Mesenchymal stem cell (in vitro differentiated cells and primary cell): ENCODE results near the gene ARPC5.

Experiments used
- DNase-seq: peaks from one replicate; pipeline ENCODE4 v3.0.0-alpha.2; 2013
- H2AFZ ChIP-seq: one replicate; pipeline ENCODE4 v1.6.1; 2013; ENCODE audit warnings: low read depth, mild to moderate bottlenecking, control low read depth, inconsistent platforms, low read length, moderate library complexity
- H2AK5ac ChIP-seq: 2 replicates; pipeline ENCODE4 v1.6.1; 2013; ENCODE audit warnings: low read length, moderate library complexity, mild to moderate bottlenecking, inconsistent platforms; ENCODE audit not compliant: severe bottlenecking
- H2BK120ac ChIP-seq: one replicate; pipeline ENCODE4 v1.6.1; 2013; ENCODE audit warnings: low read depth, mild to moderate bottlenecking, inconsistent platforms, low read length, moderate library complexity
- H2BK12ac ChIP-seq, 2 experiments: one replicate each; pipeline ENCODE4 v1.6.1; 2013; ENCODE audit warnings: inconsistent platforms in 2 of 2, low read length in 2 of 2, mild to moderate bottlenecking in 2 of 2, moderate library complexity in 2 of 2, control low read depth in 1 of 2
- H2BK15ac ChIP-seq: one replicate; pipeline ENCODE4 v1.6.1; 2013; ENCODE audit warnings: mild to moderate bottlenecking, low read depth, inconsistent platforms; ENCODE audit not compliant: poor library complexity, severe bottlenecking
- H2BK5ac ChIP-seq: 2 replicates; pipeline ENCODE4 v1.6.1; 2013; ENCODE audit warnings: low read depth, mild to moderate bottlenecking, low read length, control low read depth, inconsistent platforms; ENCODE audit not compliant: poor library complexity, severe bottlenecking
- H3K14ac ChIP-seq, 2 experiments: one replicate each; pipeline ENCODE4 v1.6.1; 2013; ENCODE audit warnings: inconsistent platforms in 2 of 2, low read length in 2 of 2, control low read depth in 1 of 2, mild to moderate bottlenecking in 1 of 2, moderate library complexity in 1 of 2
- H3K18ac ChIP-seq, 2 experiments: one replicate each; pipeline ENCODE4 v1.6.1; 2013; ENCODE audit warnings: inconsistent platforms in 2 of 2, low read length in 2 of 2, control low read depth in 1 of 2, low read depth in 1 of 2, mild to moderate bottlenecking in 1 of 2
- H3K23ac ChIP-seq, 2 experiments: one replicate each; pipeline ENCODE4 v1.6.1; 2013; ENCODE audit warnings: inconsistent platforms in 2 of 2, low read length in 2 of 2, mild to moderate bottlenecking in 2 of 2, moderate library complexity in 2 of 2, control low read depth in 1 of 2
- H3K27ac ChIP-seq: 2 replicates; pipeline ENCODE4 v1.5.1; 2013; ENCODE audit warnings: mild to moderate bottlenecking, moderate library complexity, low read length, control low read depth, inconsistent platforms; ENCODE audit not compliant: poor library complexity, severe bottlenecking
- H3K27me3 ChIP-seq, 2 experiments: 2 replicates each; pipeline versions ENCODE4 v1.6.1 to v1.7.0; 2013; ENCODE audit warnings: low read length in 2 of 2, mild to moderate bottlenecking in 2 of 2, moderate library complexity in 2 of 2, control low read depth in 1 of 2, inconsistent platforms in 1 of 2; ENCODE audit not compliant: control insufficient read depth in 1 of 2, insufficient read depth in 1 of 2
- H3K36me3 ChIP-seq, 2 experiments: 2 replicates each; pipeline versions ENCODE4 v1.6.1 to v1.7.0; 2013; ENCODE audit warnings: low read length in 2 of 2, control low read depth in 1 of 2, inconsistent platforms in 1 of 2, low read depth in 1 of 2, mild to moderate bottlenecking in 1 of 2; ENCODE audit not compliant: insufficient read depth in 2 of 2, control insufficient read depth in 1 of 2
- H3K4ac ChIP-seq, 2 experiments: one replicate each; pipeline ENCODE4 v1.6.1; 2013; ENCODE audit warnings: inconsistent platforms in 2 of 2, low read length in 2 of 2, mild to moderate bottlenecking in 2 of 2, moderate library complexity in 2 of 2, control low read depth in 1 of 2, low read depth in 1 of 2
- H3K4me1 ChIP-seq: 2 replicates; pipeline ENCODE4 v1.6.1; 2013; ENCODE audit warnings: low read depth, low read length, control low read depth; ENCODE audit not compliant: control insufficient read depth, insufficient read depth
- H3K4me2 ChIP-seq: 2 replicates; pipeline ENCODE4 v1.6.1; 2013; ENCODE audit warnings: low read length, mild to moderate bottlenecking, inconsistent platforms; ENCODE audit not compliant: poor library complexity, severe bottlenecking
- H3K4me3 ChIP-seq, 2 experiments: 2 replicates each; pipeline versions ENCODE4 v1.5.1 to v1.7.0; 2013; ENCODE audit warnings: low read length in 2 of 2, mild to moderate bottlenecking in 2 of 2, control low read depth in 1 of 2, low read depth in 1 of 2; ENCODE audit not compliant: insufficient read depth in 1 of 2
- H3K79me1 ChIP-seq: replicated peaks from 2 replicates; pipeline ENCODE4 v1.6.1; 2013; ENCODE audit warnings: mild to moderate bottlenecking, control low read depth, low read length, inconsistent platforms; ENCODE audit not compliant: poor library complexity, severe bottlenecking
- H3K9ac ChIP-seq: 2 replicates; pipeline ENCODE4 v1.7.0; 2013; ENCODE audit warnings: mild to moderate bottlenecking, low read length, moderate library complexity
- H3K9me3 ChIP-seq: 2 replicates; pipeline ENCODE4 v1.7.0; 2013; ENCODE audit warnings: mild to moderate bottlenecking, low read length; ENCODE audit not compliant: control insufficient read depth
- H4K8ac ChIP-seq: one replicate; pipeline ENCODE4 v1.6.1; 2013; ENCODE audit warnings: inconsistent platforms, mild to moderate bottlenecking, low read length, moderate library complexity
- H4K91ac ChIP-seq: one replicate; pipeline ENCODE4 v1.6.1; 2013; ENCODE audit warnings: mild to moderate bottlenecking, low read length, inconsistent platforms
- WGBS: methylation state at CpG from one replicate; pipeline ENCODE4 v1.1.7; 2013; ENCODE audit warnings: mixed read lengths; 5-methylcytosine and 5-hydroxymethylcytosine counted together

Gene ARPC5

DNA sequence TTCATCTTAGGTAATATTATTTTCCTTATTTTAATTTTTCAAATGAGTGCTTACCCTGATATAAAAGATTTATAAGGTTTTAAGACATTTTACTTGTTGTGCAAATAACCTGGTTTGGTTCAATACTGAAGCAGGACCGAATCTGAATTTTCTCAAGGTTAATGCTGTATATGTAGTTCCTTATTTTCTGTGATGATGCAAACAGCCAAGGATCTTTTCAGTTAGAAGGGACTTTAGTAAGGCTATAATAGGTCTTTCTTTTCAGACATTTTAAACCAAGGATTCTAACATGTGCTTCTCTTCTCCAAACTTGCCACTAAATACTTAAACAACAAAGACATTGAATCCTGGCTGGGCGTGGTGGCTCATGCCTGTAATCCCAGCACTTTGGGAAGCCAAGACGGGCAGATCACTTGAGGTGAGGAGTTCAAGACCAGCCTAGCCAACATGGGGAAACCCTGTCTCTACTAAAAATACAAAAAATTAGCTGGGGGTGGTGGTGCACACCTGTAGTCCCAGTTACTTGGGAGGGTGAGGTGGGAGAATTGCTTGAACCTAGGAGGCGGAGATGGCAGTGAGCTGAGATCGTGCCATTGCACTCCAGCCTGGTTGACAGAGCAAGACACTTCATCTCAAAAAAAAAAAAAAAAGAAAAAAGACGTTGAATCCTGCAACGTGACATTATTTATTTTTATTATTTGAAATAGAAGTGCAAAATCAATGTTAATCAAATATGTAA is 3.2 kb upstream of the ARPC5 start:
- 85% methylated on average over 3 of the region's 7 CpGs for WGBS

DNA sequence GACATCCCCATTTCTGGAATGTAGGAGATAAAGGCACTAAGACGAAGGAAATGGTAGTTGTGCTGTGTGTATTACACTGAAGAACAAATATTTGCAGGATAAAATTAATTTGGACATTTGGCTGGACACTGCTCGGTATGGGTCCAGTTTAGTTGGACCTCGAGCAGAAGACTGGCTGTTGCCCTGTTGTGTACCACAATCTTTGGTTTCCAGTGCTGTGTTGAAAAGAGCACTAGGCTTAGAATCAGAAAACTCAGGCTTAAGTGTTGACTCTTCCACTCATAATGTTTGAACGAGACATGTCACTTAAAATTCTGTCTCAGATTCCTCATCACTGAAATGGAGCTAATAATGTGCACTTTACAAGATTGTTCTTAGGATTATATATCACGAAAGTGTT is 1.2 kb upstream of the ARPC5 start:
- no peak overlapping the region for H4K8ac ChIP-seq
- H3K9ac ChIP-seq, result peak overlapping the region; percentile 93
- H2BK15ac ChIP-seq, result no peak overlapping the region
- no peak overlapping the region for H3K18ac ChIP-seq
- H3K9me3 ChIP-seq, result no peaks in the 10 kb centered on the region
- no peak overlapping the region for H4K91ac ChIP-seq
- H2BK12ac ChIP-seq, result no peak overlapping the region
- H3K36me3 ChIP-seq, result peaks cover 0 to 8% of the 10 kb centered on the region in 2 experiments
- no peak overlapping the region for H2BK120ac ChIP-seq
- H3K79me1 ChIP-seq, result peaks cover 7% of the 10 kb centered on the region
- no peak overlapping the region for H3K4ac ChIP-seq
- 82% methylated on average over 3 of the region's 5 CpGs for WGBS
- no peaks in the 10 kb centered on the region for H3K27me3 ChIP-seq
- no peak overlapping the region for H2AFZ ChIP-seq
- H3K4me3 ChIP-seq, result peak overlapping the region in 1 of 2 experiments; percentile 97
- H3K4me2 ChIP-seq, result no peak overlapping the region
- no peak overlapping the region for H2BK5ac ChIP-seq
- no peak overlapping the region for H3K27ac ChIP-seq
- DNase-seq, result no peak
- H3K23ac ChIP-seq, result no peak overlapping the region
- H3K4me1 ChIP-seq, result peaks cover 3% of the 10 kb centered on the region
- no peak overlapping the region for H3K14ac ChIP-seq
- H2AK5ac ChIP-seq, result no peak overlapping the region

More for the DNA sequence above, 3.2 kb upstream of the ARPC5 start:
- Histone ChIP-seq H3K18ac (no peak overlapping the region), H2AK5ac (no peak overlapping the region), H2BK12ac (no peak overlapping the region), H3K36me3 (no peaks in the 10 kb centered on the region), H3K79me1 (peaks cover 7% of the 10 kb centered on the region), H3K27me3 (no peaks in the 10 kb centered on the region), H3K4me1 (peaks cover 3% of the 10 kb centered on the region), H3K4me3 (no peak overlapping the region), H3K4ac (no peak overlapping the region), H3K4me2 (no peak overlapping the region), H3K9me3 (no peaks in the 10 kb centered on the region), H3K14ac (no peak overlapping the region), H2BK15ac (no peak overlapping the region), H3K23ac (no peak overlapping the region), H3K27ac (no peak overlapping the region), H2AFZ (no peak overlapping the region), H4K91ac (no peak overlapping the region), H2BK5ac (no peak overlapping the region), H3K9ac (no peak overlapping the region), H2BK120ac (no peak overlapping the region), H4K8ac (no peak overlapping the region)
- DNase-seq, result no peak

GRCh38 chr1:183636334-183636682 is 725 bp upstream of the ARPC5 start:
- Histone ChIP-seq H3K79me1 (peaks cover 7% of the 10 kb centered on the region), H2AK5ac (no peak overlapping the region), H4K91ac (no peak overlapping the region), H2BK12ac (no peak overlapping the region), H3K9me3 (no peaks in the 10 kb centered on the region), H3K27me3 (no peaks in the 10 kb centered on the region), H3K4me1 (peaks cover 3% of the 10 kb centered on the region), H3K36me3 (peaks cover 0 to 11% of the 10 kb centered on the region in 2 experiments), H3K4me2 (peak overlapping the region; percentile 92), H3K4ac (no peak overlapping the region), H3K14ac (no peak overlapping the region), H3K4me3 (peak overlapping the region; percentile 92 to 97), H3K18ac (no peak overlapping the region), H4K8ac (peak overlapping the region; percentile 77), H3K23ac (no peak overlapping the region), H2BK15ac (no peak overlapping the region), H2BK120ac (no peak overlapping the region), H3K9ac (peak overlapping the region; percentile 93), H3K27ac (peak overlapping the region; percentile 35), H2AFZ (peak overlapping the region; percentile 97), H2BK5ac (no peak overlapping the region)
- DNase-seq, result no peak
- 7% methylated on average over 15 of the region's 15 CpGs for WGBS

GRCh38 chr1:183635099-183635605 is 431 bp downstream of the ARPC5 start:
- DNase-seq, result no peak
- Histone ChIP-seq H2BK15ac (peak overlapping the region; percentile 73), H2AFZ (peak overlapping the region; percentile 66), H3K23ac (no peak overlapping the region), H3K4me1 (peaks cover 3% of the 10 kb centered on the region), H3K4me2 (peak overlapping the region; percentile 67), H3K9me3 (no peaks in the 10 kb centered on the region), H4K91ac (peak overlapping the region; percentile 70), H3K18ac (peak overlapping the region; percentile 71 to 98), H2AK5ac (peak overlapping the region; percentile 32), H3K14ac (peak overlapping the region in 1 of 2 experiments; percentile 72), H3K4me3 (peak overlapping the region; percentile 85 to 88), H3K79me1 (peaks cover 7% of the 10 kb centered on the region), H3K27me3 (no peaks in the 10 kb centered on the region), H3K9ac (peak overlapping the region; percentile 96), H4K8ac (peak overlapping the region; percentile 94), H2BK12ac (no peak overlapping the region), H3K36me3 (peaks cover 0 to 17% of the 10 kb centered on the region in 2 experiments), H2BK5ac (peak overlapping the region; percentile 91), H3K27ac (peak overlapping the region; percentile 98), H3K4ac (peak overlapping the region; percentile 83 to 85), H2BK120ac (peak overlapping the region; percentile 82)
- WGBS, result under 1% methylated on average over 41 of the region's 42 CpGs
